ENCODE results near the gene HECW1.
A peak's percentile ranks its signal among the peaks of the same experiment; 100 is the strongest.
"Not testable (repeated sequence)": the region's sequence is repeated elsewhere in the genome, so short reads cannot be mapped to it uniquely, and the experiment has no call there.

HECW1 gene

DNA sequence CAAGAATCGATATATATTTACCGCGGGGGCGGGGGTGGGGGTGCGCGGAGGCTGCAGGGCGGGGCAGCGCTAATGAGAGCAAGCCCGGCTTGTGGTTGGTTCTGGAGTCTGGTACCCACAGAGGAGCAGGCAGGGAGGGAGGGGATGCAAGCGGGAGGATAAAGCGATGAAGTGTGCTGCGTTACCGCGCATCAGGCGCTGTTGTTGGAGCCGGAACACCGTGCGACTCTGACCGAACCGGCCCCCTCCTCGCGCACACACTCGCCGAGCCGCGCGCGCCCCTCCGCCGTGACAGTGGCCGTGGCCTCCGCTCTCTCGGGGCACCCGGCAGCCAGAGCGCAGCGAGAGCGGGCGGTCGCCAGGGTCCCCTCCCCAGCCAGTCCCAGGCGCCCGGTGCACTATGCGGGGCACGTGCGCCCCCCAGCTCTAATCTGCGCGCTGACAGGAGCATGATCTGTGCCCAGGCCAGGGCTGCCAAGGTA is at the start of gene HECW1:
HECW1 (plus strand) TSS at position 189 of the 482 bp plus-strand sequence. CDS start 131,259 bp downstream, outside the sequence.
- DNase-seq, result no peak

DNA sequence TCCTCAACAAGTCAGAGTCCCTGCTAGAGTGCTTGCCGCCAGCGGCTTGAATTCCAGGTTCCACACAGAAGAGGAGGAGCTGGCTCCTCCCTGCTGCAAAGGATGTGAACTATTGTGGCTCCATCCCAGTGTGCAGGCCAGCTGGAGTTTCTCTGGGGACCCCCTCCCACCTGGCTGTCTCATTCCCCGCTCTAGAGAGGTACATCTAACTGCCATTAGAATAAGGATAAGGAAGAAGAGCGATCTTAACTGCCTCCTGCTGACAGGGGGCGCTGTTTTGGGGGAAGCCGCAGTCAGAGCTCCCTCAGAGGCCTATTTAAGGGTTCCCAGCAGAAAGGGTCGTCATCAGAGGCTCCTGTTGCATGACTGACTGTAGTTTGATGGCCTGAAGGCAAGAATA is 40.8 kb upstream of the HECW1 start:
- no peak for DNase-seq

DNA sequence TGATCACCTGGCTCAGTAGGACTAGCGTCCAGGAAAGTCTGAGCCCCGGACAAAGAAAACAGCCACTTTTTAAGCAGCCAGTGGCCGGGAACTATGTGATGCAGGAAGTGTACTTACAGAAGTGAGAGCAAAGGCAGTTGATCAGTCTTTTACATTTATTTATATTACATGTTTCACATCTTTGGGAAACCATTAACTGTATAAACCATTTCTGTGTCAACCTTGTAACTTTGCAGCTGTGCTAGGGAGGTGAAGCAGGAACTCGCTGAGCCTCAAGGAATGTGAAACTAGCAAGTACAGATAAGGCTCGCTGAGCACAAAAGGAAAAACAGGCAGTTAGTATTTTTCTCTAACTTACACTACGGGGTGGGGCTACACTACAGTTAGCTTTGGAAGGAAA is 39.9 kb upstream of the HECW1 start:
- DNase-seq, result no peak

DNA sequence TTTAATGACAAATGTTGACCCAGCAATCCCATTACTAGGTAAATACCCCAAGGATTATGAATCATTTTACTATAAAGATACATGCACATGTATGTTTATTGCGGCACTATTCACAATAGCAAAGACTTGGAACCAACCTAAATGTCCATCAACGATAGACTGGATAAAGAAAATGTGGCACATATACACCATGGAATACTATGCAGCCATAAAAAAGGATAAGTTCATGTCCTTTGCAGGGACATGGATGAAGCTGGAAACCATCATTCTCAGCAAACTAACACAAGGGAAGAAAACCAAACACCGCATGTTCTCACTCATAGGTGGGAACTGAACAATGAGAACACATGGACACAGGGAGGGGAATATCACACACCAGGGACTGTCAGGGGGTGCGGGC is 38.6 kb upstream of the HECW1 start:
- not testable (repeated sequence) for DNase-seq

DNA sequence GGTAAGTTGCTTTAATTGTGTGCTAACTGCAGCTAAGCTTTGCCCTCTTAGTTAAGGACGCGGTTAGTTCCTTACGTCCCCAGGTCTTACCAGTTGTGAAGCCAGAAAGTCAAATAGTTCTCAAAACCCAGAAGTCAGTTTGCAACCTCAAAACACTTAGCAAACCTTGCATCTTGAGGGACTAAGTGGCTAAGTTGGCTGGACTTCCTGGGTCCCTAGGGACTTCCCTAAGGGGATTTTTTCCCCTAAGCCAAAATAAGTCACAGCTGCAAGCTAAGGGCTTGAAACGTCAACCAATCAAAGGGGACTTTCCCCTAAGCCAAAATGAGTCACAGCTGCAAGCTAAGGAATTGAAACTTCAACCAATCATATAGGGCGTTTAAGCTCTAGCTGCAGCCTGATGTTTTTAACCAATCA is 36.2 kb upstream of the HECW1 start:
- DNase-seq, result no peak

DNA sequence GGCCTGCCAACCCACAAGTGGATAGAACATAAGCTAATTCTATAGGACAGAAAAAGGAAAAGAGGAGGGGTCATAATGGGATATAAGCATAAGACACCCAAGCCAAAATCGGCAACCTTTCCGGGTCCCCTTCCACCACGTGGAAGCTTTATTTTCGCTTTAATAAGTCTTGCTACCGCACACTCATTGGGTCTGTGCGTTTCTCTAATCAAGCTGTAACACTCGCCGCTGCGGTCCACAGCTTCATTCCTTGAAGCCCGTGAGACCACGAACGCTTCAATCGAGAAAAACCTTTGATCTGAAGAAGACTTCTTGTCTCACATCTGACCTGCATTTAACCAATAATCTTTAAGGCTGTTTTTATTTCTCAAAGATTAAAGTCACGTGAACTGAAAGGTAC is 35.8 kb upstream of the HECW1 start:
- DNase-seq, result no peak

DNA sequence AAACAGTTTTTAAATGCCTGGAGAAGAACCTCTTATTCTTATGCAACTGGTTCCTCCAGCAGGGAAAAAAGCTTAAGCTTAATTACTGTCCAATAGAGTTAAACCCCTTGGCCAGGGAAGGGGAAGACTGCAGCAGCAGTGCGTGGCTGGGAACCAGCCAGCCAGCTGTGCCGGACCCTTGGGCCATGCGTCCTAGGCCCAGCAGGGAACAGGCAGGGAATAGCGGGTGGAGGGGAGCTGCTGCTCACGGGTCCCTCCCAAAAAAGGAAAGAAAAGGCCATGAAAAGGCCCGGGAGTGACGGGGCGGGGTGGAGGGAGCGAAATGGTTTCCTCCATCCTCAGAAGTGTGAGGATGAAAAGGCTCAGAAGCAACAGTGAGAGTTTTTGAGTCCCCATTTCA is 35.2 kb upstream of the HECW1 start:
- no peak for DNase-seq

DNA sequence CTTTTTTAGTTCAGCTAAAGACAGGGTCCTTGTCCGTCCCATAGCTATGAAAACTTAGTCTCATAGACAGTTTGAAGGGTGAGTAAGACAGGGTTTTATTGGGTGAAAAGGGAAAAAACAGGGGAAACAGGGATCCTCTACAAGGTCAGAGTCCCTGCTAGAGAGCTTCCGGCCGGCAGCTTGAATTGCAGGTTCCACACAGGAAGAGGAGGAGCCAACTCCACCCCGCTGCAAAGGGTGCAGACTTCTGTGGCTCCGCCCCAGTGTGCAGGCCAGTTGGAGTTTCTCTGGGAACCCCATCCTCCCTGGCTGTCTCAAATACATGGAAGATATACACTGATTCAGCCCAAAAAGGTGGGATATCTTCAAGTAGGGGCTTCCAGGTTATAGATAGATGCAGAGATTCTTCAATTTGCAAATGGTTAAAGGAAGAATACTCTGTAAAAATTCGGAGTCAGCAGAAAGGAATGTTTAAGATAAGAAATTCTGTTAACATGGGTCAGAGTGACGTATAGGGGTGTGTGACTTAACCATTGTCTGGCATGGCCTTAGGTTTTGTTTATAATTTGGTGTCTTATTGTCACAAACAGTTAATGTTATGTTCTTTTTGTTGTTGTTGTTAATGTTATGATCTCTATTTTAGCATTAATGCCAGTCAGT is 34.6 kb upstream of the HECW1 start:
- no peak for DNase-seq

DNA sequence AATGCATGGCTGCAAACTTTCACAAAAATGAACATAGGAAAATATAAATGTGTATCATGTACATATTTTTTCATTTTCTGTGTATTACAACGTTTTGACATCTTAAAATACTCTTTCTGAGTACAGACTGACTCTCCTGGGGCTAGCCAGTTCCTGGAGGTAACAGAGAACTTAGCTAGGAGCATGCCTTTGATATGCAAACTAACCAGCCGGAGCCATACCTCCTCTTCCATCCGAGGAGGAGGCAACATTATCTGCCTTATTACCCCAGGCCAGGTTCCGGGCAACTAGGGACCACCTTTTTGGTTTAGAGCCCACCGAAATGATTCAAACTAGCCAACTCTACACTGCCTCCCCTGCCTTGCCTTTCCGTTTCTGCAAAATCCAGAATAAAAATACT is 33.7 kb upstream of the HECW1 start:
- DNase-seq, result no peak

DNA sequence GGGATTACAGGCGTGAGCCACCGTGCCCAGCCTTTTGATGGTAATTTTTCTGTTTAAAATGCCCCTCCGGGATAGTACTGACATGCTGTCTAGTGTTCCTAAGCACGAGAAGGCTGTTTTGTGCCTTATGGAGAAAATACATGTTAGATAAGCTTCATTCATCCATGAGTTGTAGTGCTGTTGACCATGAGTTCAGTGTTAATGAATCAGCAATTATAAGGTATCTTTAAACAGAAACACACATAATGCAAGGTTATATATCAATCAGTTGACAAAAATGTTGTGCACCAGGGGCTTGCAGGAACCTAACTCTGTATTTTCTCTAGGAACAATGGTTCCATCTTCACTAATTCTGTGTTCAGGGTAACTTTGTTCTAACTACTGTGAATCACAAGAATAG is 30.8 kb upstream of the HECW1 start:
- DNase-seq, result no peak

DNA sequence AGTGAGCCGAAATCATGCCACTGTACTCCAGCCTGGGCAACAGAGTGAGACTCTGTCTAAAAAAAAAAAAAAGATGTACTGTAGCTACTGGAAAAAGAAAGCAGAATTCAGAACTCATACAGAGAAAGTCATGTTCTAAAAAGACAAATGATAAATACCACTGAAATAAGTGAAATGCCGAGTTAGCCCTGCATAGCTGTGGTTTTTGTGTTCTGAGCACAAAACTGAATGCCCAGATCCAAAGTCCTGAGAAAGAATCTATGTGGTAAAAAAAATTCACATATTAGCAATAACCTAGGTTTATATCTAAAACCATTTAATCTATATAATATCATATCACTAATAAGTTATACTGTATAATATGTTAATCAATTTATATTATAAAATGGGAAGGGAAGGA is 29.3 kb upstream of the HECW1 start:
- no peak for DNase-seq

DNA sequence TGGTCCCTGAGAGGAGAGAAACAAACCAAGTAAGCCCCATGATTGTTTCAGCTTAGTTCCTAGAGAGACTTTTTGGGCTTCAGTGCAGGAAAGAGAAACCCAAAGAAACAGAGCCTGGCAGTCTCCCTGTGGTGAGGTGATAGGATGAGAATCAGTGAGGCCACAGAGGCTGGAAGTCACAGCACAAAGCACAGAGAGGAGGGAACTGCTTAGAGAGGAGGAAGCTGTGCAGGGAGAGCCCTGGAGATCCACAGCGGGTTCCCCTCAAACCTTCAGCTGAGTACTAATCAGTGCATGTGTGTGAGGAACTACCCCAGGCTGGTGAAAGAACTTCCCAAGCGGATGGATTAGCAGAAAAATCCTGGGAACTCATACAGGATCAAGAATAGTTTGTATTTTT is 27.4 kb upstream of the HECW1 start:
- no peak for DNase-seq

DNA sequence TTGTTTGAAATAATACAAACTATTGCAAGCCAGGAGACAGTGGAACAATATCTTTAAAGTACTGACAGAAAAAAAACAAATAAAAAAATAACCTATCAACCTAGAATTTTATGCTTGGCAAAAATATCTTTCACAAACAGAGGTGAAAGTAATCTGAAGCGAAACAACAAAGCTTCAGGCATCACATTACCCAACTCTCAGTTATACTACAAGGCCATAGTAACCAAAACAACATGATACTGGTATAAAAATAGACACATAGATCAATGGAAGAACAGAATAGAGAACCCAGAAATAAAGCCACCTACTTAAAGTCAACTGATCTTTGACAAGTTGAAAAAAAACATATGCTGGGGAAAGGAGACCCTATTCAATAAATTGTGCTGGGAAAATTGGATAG is 26.5 kb upstream of the HECW1 start:
- no peak for DNase-seq

DNA sequence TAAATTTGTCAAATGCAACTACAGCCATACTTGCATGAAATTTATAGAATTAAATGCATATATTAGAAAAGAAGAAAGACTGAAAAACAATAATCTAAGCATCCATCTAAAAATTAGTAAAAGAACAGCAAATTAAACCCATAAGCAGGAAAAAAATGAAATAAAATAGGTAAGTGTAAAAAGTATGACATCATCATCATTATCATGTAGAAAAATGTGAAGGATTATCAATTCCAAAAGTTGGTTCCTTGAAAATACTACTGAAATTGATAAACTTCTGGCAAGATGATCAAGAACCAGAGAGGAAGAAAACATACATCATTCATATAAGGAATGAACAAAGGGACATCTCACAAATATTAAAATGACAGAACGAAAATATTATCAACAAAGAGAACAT is 19.6 kb upstream of the HECW1 start:
- DNase-seq, result no peak

DNA sequence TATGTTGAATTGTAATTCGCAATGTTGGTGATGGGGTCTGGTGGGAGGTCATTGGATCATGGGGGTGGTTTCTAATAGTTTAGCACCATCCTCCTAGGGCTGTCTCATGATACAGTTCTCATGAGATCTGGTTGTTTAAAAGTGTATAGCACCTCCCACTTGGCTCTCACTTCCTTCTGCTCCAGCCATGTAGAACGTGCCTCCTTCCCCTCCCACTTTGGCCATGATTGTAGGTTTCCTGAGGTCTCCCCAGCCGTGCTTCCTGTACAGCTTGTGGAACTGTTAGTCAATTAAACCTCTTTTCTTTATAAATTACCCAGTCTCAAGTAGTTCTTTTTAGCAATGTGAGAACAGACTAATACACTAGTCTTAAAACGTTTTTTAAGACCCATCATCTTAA is 15.6 kb upstream of the HECW1 start:
- no peak for DNase-seq

DNA sequence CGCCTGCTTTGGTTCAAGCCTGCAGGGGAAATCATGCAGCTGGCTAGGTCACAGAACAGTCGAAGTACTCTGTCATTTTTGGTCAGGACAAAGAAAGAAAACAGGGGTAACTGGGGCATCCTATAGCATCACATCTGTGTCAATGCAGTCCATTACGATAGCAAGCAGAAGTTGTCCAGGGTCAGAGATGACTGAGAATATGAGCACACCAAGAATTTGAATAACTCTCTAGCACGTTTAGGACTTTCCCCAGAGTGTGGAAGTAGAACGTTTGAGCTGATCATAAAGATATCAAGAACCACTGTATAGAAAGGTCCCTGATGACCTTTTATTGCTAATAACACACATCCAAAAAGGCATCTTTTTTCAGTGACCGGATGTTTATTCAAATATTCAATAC is 12.7 kb upstream of the HECW1 start:
- DNase-seq, result no peak

DNA sequence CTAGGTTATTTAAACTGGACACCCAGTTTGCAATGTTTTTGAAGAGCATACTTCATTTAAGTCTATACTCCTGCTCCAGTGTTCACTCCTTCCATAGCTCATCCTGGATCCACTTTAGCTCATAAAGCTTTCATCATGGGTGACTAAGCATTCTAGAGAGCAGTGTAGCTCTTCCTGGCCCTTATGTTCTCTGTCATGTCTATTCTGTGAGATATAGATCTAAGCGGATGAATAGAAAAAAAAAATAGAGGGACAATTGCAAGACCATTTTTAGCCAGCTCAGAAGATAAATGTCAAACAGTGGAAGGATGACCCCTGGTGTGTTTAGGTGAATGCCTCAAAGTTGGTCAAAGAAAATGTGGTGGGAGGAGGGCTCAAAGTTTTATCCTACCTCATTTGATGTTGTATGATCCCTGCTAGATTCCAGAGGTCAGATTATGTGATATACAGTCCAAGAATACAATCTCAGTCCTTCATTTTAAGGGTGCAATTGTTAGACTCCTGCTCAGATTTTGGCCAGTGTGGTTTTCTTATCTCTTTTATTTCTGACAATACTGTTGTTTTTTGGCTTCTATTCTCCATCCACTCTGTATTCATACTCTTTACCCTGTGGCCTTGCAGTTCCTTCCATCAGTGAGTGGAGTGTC is 7.5 kb upstream of the HECW1 start:
- no peak for DNase-seq

DNA sequence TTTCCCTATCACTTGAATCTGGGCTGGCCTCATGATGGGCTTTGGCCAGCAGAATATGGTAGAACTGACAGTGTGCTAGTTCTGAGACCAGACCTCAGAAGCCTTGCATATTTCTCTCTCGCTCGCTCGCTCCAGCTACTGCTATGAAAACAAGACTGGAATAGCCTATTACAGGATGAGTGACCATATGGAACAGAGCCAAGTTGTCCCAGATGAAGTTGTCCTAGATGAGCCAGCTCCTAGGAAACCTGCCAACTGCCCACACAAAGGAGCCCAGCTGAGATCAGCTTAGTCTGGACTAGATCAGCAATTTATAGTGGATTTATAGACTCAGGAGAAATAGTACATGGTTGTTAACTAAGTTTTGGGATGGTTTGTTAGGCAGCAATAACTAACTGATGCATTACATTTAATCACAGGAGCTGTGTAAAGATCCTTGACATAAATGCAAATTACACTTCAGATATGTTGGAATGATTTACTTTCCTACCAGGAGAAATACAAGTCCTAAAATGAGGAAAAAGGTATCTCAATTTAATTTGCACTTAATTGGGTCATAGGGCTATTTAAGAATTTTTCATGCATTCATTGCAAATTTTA is 6.8 kb upstream of the HECW1 start:
- DNase-seq, result no peak

DNA sequence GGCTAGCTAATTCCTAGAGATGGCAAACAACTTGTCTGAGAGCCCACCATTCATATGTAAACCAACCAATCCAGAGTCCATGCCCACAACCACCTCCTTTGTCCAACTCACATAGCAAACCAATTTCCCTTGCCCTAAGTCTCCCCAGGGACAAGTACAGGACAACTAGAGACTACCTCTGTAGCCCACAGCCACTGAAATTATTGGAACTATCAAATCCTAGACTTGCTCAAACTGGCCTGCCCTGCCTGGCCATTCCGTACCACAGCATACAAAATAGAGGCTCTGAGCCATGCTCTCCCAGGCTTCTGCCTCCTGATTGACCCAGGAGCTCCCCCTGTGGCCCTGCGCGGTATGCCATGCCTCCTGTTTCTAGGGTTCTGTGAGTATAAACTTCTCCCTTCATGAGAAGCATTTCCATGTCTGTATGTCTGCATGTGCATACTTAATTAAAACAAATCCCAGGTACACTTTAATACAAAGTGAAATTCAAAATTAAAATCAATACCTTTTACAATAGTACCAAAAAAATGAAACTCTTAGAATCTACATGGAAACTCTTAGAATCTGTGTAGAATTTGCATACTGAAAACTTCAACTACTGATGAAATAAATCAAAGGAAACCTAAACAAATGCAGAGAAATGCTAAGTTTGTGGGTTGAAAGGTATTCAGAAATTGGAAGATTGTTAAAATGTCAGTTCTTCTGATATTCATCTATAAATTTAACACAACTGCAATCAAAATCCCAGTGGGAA is 4.0 kb upstream of the HECW1 start:
- peak; percentile 48 for DNase-seq

DNA sequence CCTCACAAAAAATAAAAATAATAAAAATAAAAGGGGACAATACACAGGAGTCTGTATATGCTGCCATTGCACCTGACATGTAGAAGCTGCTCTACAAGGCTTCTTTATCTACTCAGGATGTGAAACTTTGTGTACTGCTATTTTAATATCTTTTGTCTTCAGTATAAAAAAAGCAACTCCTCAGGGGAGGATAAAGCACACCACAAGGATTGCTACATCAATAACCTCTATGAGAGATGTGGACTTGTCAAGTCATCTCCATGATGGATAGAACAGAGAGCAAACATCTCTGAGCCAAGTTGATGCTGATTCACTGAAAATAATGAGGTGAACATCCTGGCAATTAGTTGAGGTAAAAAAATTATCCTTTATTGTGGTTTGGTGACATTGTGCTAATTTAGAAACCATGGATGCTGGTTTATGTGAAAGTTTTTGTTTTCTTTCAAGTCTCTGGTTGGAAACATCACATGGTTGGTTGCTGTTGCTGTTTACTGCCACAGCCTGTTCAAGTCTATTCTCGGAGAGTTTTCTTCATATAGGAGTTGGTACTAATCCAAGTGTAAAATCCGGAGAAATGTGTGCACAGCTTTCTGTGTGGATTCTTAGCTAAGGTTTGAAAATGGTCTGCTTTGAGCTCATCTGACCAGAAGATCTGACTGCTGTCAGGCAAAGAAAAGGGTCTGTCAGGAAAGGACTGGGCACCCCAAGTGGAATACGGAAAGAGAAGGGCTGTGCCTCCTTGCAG is 1.5 kb upstream of the HECW1 start:
- DNase-seq, result no peak

DNA sequence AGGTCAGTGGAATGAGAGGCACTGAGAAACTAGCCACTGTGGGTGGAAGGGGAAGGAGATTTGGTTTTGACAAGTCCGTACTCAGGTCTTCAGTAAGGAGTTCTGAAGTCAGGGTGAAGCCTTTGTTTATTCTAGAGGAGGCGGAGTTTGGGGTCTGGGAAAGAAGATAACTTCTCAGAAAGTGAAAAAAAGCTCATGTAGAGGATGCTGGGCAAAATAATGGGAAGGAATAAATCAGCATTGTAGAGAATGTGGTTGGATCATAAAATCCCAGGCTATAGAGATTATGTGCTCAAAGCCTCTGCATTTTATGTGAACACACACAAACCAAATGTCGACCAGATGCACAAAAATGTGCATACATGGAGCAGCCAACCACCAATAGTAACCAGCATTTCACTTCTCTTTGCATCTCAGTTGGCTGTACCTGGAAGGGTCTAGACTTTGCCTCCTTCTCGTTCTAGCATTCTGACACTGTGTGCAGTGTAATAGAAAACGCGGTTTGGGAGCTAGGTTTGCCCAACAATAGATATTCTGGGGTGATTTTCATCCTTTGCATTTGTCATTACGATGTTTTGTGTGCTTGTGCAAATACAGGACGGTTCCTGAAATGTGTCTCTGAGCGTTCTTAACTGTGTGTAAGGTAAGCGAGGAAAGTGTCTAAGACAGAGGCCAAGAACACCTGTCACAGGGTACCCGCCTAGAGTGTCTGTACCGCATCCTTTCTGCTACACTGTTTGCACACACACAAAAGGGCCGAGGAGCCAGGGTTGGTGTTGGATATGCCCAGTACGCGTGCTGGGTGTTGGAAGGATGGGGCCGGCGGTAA is 603 bp upstream of the HECW1 start:
- DNase-seq, result no peak

All from NCI-H1048 (cell line).